ENCODE measurements around the gene EIF1. TPM values are rescaled to one million over a fixed set of nuclear protein-coding genes. Genes with fewer than 3 reads are reported as not detected.

The EIF1 gene
- total and polyA plus RNA-seq, 2 donors from 2014 or later: 842 to 1,166 TPM

DNA sequence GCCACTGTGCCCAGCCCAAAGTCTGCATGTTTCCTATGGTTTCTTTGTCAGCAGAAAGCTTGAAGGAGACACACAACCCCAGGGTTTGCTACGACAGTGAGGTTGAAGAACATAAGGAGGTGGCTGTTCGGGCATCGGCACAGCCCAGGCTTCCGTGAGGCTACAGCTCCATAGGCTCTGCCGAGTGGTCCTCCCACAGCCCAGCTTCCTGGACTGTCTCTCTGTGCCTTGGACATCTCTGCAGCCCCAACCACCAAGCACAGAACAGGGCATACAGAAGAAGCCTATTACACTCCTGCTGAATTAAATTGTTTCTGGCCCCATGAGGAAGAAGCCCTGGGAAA is 49.0 kb downstream of the EIF1 start:
- H3K36me3 ChIP-seq (ENCODE audit: control insufficient read depth in 2 of 3, insufficient read depth in 3 of 3, low read length in 3 of 3): no peaks in the 10 kb centered on the region
- H3K27me3 ChIP-seq (ENCODE audit: control insufficient read depth, insufficient read depth, low read length): peaks cover 5% of the 10 kb centered on the region
- DNase-seq: no peak
- H3K4me1 ChIP-seq (ENCODE audit: control insufficient read depth in 2 of 3, insufficient read depth in 2 of 3, low read depth in 1 of 3, low read length in 3 of 3): peaks cover 0 to 8% (median 0%) of the 10 kb centered on the region in 3 donors
- no peaks in the 10 kb centered on the region for H3K9me3 ChIP-seq (ENCODE audit: control insufficient read depth in 2 of 3, insufficient read depth in 1 of 3, low read length in 3 of 3)
- intact Hi-C loops (cut with DNase I): loop anchor here (5.0 kb wide), 1 partner anchor 65 kb away; no protein-coding TSS in a partner anchor
- H3K27ac ChIP-seq (ENCODE audit: low read depth in 2 of 2, low read length in 2 of 2): no peak overlapping the region
- H3K9ac ChIP-seq (ENCODE audit: low read length in 3 of 3): no peak overlapping the region
- FAIRE-seq: no peak
- TF ChIP-seq, protein P1, sequence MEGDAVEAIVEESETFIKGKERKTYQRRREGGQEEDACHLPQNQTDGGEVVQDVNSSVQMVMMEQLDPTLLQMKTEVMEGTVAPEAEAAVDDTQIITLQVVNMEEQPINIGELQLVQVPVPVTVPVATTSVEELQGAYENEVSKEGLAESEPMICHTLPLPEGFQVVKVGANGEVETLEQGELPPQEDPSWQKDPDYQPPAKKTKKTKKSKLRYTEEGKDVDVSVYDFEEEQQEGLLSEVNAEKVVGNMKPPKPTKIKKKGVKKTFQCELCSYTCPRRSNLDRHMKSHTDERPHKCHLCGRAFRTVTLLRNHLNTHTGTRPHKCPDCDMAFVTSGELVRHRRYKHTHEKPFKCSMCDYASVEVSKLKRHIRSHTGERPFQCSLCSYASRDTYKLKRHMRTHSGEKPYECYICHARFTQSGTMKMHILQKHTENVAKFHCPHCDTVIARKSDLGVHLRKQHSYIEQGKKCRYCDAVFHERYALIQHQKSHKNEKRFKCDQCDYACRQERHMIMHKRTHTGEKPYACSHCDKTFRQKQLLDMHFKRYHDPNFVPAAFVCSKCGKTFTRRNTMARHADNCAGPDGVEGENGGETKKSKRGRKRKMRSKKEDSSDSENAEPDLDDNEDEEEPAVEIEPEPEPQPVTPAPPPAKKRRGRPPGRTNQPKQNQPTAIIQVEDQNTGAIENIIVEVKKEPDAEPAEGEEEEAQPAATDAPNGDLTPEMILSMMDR (IDR thresholded peaks at IDR 0.05; ENCODE audit: borderline replicate concordance, extremely low read depth, insufficient read depth): no peak
- no peak overlapping the region for H3K4me3 ChIP-seq (ENCODE audit: low read length in 3 of 3)

DNA sequence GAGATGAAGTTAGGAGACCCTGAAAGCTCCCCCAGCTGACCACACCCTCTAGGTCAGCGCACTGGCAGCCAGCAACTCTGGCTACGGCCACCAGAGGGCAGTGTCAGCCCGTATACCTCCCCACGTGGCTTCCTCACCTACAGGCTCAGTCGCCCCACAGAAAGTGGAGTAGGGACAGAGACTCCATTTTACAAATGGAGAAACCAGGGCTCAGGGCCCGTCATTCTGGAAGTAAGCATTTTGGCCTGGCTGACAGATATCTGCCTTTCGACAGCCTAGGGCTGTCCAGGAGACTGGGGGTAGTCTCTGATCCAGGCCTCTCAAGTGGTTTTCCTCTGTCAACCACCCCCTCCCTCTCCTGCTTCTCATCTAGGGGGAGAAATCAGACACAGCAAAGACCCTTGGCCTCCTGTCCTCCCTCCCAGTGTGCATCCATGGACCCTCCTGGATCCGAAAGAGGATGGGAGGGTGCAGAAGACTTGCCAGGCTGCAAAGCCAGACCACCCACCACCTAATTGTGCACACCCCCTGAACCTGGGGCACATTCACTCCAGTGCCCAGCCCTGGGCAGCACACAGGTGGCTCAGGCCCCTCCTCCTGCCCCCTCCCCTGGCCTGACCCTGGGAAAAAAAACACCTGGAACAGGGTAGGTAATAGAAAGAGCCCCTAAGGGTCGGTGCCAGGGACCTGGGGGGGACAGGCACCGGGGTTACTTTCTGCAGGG is 49.6 kb downstream of the EIF1 start:
- peak; percentile 91 to 94 (median 91) for DNase-seq

DNA sequence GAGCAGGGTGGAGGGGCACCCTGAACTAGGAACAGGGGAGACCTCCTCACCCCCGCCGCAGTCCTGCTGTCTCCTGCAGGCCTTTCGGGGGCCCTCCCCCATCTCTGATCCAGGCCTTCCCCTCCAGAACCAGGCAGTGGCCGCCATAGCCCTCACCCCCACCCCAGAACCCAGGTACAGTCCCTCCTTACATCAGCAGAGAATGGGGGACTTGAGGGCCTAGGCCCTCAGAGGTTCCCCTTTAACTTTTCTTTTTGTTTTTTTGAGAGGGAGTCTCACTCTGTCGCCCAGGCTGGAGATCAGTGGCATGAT is 50.1 kb downstream of the EIF1 start:
- no peak overlapping the region for H3K4me3 ChIP-seq (ENCODE audit: low read length in 3 of 3)
- intact Hi-C loops (cut with DNase I): loop anchor here (5.0 kb wide), 1 partner anchor 64 kb away; no protein-coding TSS in a partner anchor
- H3K27me3 ChIP-seq (ENCODE audit: control insufficient read depth, insufficient read depth, low read length): peaks cover 3% of the 10 kb centered on the region
- H3K9me3 ChIP-seq (ENCODE audit: control insufficient read depth in 2 of 3, insufficient read depth in 1 of 3, low read length in 3 of 3): no peaks in the 10 kb centered on the region
- DNase-seq (no peak), FAIRE-seq (no peak)
- no peaks in the 10 kb centered on the region for H3K36me3 ChIP-seq (ENCODE audit: control insufficient read depth in 2 of 3, insufficient read depth in 3 of 3, low read length in 3 of 3)
- TF ChIP-seq, protein P1 (IDR thresholded peaks at IDR 0.05; ENCODE audit: borderline replicate concordance, extremely low read depth, insufficient read depth): no peak
- no peak overlapping the region for H3K9ac ChIP-seq (ENCODE audit: low read length in 3 of 3)
- H3K4me1 ChIP-seq (ENCODE audit: control insufficient read depth in 2 of 3, insufficient read depth in 2 of 3, low read depth in 1 of 3, low read length in 3 of 3): peaks cover 0 to 8% (median 0%) of the 10 kb centered on the region in 3 donors
- H3K27ac ChIP-seq (ENCODE audit: low read depth in 2 of 2, low read length in 2 of 2): no peak overlapping the region

More for the DNA sequence above, 49.6 kb downstream of the EIF1 start:
- Histone ChIP-seq H3K9me3 (ENCODE audit: control insufficient read depth in 2 of 3, insufficient read depth in 1 of 3, low read length in 3 of 3) (no peaks in the 10 kb centered on the region), H3K27me3 (ENCODE audit: control insufficient read depth, insufficient read depth, low read length) (peaks cover 5% of the 10 kb centered on the region), H3K27ac (ENCODE audit: low read depth in 2 of 2, low read length in 2 of 2) (no peak overlapping the region), H3K4me3 (ENCODE audit: low read length in 3 of 3) (no peak overlapping the region), H3K4me1 (ENCODE audit: control insufficient read depth in 2 of 3, insufficient read depth in 2 of 3, low read depth in 1 of 3, low read length in 3 of 3) (peaks cover 0 to 8% (median 0%) of the 10 kb centered on the region in 3 donors), H3K36me3 (ENCODE audit: control insufficient read depth in 2 of 3, insufficient read depth in 3 of 3, low read length in 3 of 3) (no peaks in the 10 kb centered on the region), H3K9ac (ENCODE audit: low read length in 3 of 3) (peak overlapping the region in 1 of 3 donors; percentile 1)
- FAIRE-seq: no peak
- intact Hi-C loops (cut with DNase I): loop anchor here (5.0 kb wide), 1 partner anchor 64 kb away; no protein-coding TSS in a partner anchor
- TF ChIP-seq, protein P1 (IDR thresholded peaks at IDR 0.05; ENCODE audit: borderline replicate concordance, extremely low read depth, insufficient read depth): peak; percentile 98
